ENCODE measurements around the gene MYO18A. TPM values are rescaled to one million over a fixed set of nuclear protein-coding genes. Genes with fewer than 3 reads are reported as not detected.

Gene MYO18A
- total and polyA plus RNA-seq, 2 of the 4 experiments (the other 2 are of a cell fraction): 22.4 to 39.1 TPM

GRCh38 chr17:29074488-29074887, 105.7 kb downstream of the MYO18A start:
- Histone ChIP-seq H2AFZ (replicated peaks; ENCODE audit: low read length, poor library complexity) (no peak overlapping the region), H3K36me3 (ENCODE audit: control insufficient read depth, insufficient read depth, low read length) (peaks cover 23% of the 10 kb centered on the region), H3K4me2 (ENCODE audit: low read depth, low read length) (no peak overlapping the region), H3K79me1 (ENCODE audit: low read depth in 1 of 2, low read length in 2 of 2) (no peaks in the 10 kb centered on the region), H3K4ac (ENCODE audit: low read depth, low read length) (no peak overlapping the region), H3K23ac (ENCODE audit: low read depth, low read length) (no peak overlapping the region), H2AK9ac (replicated peaks; ENCODE audit: low read depth, low read length, poor library complexity) (no peak overlapping the region), H3K18ac (ENCODE audit: low read depth, low read length) (no peak overlapping the region), H3K9me3 (ENCODE audit: control insufficient read depth, insufficient read depth, low read length) (no peaks in the 10 kb centered on the region), H4K8ac (ENCODE audit: low read depth in 2 of 2, low read length in 2 of 2) (no peak overlapping the region), H2BK120ac (ENCODE audit: low read depth, low read length) (no peak overlapping the region), H2BK5ac (ENCODE audit: low read depth, low read length, poor library complexity, severe bottlenecking) (no peak overlapping the region), H3K4me1 (ENCODE audit: control insufficient read depth, insufficient read depth, low read length) (no peaks in the 10 kb centered on the region), H4K5ac (ENCODE audit: low read depth, low read length) (no peak overlapping the region), H2AK5ac (ENCODE audit: low read depth, low read length) (no peak overlapping the region), H3K4me3 (ENCODE audit: insufficient read depth, low read depth, low read length) (no peak overlapping the region), H2BK20ac (ENCODE audit: low read depth, low read length) (no peak overlapping the region), H4K91ac (ENCODE audit: insufficient read depth, low read depth, low read length) (no peak overlapping the region), H3K14ac (replicated peaks; ENCODE audit: low read depth, low read length) (no peak overlapping the region), H3K9ac (ENCODE audit: low read depth, low read length) (no peak overlapping the region), H3K9me1 (ENCODE audit: insufficient read depth, low read length) (no peaks in the 10 kb centered on the region), H3K27me3 (ENCODE audit: control insufficient read depth, insufficient read depth, low read length) (peaks cover 15% of the 10 kb centered on the region), H2BK15ac (ENCODE audit: low read depth, low read length) (no peak overlapping the region), H3K27ac (ENCODE audit: insufficient read depth, low read length) (no peak overlapping the region), H4K20me1 (ENCODE audit: insufficient read depth, low read length) (no peaks in the 10 kb centered on the region; the same call in 1 of the 2 replicates), H3K56ac (ENCODE audit: extremely low read depth, insufficient read depth, low read length) (no peak overlapping the region)
- TF ChIP-seq MAZ (IDR thresholded peaks at IDR 0.05; ENCODE audit: borderline replicate concordance, low read depth, low read length): no peak
- TF ChIP-seq RFX5 (IDR thresholded peaks at IDR 0.05; ENCODE audit: low read depth, low read length): no peak
- TF ChIP-seq POLR2A (IDR thresholded peaks at IDR 0.05; ENCODE audit: low read depth, low read length): no peak
- no peak for TF ChIP-seq SMC3 (IDR thresholded peaks at IDR 0.05; ENCODE audit: low read depth, low read length)
- no peak for TF ChIP-seq BHLHE40 (IDR thresholded peaks at IDR 0.05; ENCODE audit: low read depth, low read length)
- no peak for TF ChIP-seq MXI1 (IDR thresholded peaks at IDR 0.05; ENCODE audit: borderline replicate concordance, low read depth, low read length)
- TF ChIP-seq MAFK (IDR thresholded peaks at IDR 0.05; ENCODE audit: low read depth, low read length): no peak
- TF ChIP-seq NFE2L2 (IDR thresholded peaks at IDR 0.05; ENCODE audit: low read depth, low read length): no peak
- WGBS, 2 experiments (ENCODE audit: extremely low coverage in 2 of 2, insufficient read length in 1 of 2): 80% methylated on average over 6 of the region's 12 CpGs; no CpG with 5 or more reads in 1 of the 2 experiments
- intact Hi-C loops (cut with micrococcal nuclease) (no loop called here), in situ Hi-C loops (cut with MboI; ENCODE audit: low sequenced_read_pairs) (no loop called here), dilution Hi-C loops (cut with HindIII; ENCODE audit: low sequenced_read_pairs, unreplicated experiment) (no loop called here)
- ChIA-PET POLR2A (ENCODE audit: unreplicated experiment) (no interaction called here), CTCF (no interaction called here)
- BruUV-seq (replicated peaks): no TSS peak
- no peak for ATAC-seq (ENCODE audit: low read depth)
- DNase-seq: no peak

All from IMR-90 (cell line).